GM13977 (cell line): ENCODE results near the gene WDR27.

Experiments used
- DNase-seq: peaks from one replicate; pipeline ENCODE4 v3.0.0; 2012; ENCODE audit warnings: low spot score
- in situ Hi-C: fragments of 300-500 bp; cut with MboI; formaldehyde crosslinking; loops from one replicate; pipeline ENCODE4 v1.12.0; 2022; ENCODE audit warnings: low sequenced_read_pairs, low pct_unique_long_range_greater_than_20kb, mixed read lengths, inconsistent platforms; ENCODE audit not compliant: unreplicated experiment
- TF ChIP-seq, protein P1 (sequence below): IDR thresholded peaks from 2 replicates; pipeline ENCODE4 v1.5.1; 2012; ENCODE audit warnings: mild to moderate bottlenecking, control low read depth; ENCODE audit not compliant: insufficient read depth; ENCODE audit errors: extremely low read depth, missing control alignments

The WDR27 gene

DNA sequence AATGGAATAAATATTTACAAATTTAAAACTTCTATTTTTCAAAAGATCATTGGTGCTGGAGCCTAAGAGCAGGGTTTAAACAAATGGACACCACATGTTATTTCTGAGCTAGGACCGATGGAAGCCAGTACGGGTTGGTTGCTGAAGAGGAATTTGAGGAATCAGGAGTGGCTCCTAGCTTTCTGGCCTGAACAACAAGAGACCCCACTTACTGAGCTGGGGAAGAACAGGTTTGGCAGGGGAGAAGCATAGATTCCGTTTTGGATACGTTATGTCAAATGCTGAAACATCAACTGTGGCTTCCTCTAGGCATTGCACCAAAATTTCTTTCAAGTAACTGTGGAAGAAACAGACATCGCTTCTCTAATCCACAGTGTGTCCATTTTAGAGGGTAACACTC lies 6.7 kb downstream of the WDR27 start:
- in situ Hi-C loops, result no loop called here
- DNase-seq, result no peak
- TF ChIP-seq, protein P1, sequence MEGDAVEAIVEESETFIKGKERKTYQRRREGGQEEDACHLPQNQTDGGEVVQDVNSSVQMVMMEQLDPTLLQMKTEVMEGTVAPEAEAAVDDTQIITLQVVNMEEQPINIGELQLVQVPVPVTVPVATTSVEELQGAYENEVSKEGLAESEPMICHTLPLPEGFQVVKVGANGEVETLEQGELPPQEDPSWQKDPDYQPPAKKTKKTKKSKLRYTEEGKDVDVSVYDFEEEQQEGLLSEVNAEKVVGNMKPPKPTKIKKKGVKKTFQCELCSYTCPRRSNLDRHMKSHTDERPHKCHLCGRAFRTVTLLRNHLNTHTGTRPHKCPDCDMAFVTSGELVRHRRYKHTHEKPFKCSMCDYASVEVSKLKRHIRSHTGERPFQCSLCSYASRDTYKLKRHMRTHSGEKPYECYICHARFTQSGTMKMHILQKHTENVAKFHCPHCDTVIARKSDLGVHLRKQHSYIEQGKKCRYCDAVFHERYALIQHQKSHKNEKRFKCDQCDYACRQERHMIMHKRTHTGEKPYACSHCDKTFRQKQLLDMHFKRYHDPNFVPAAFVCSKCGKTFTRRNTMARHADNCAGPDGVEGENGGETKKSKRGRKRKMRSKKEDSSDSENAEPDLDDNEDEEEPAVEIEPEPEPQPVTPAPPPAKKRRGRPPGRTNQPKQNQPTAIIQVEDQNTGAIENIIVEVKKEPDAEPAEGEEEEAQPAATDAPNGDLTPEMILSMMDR, result no peak

- TF ChIP-seq, protein P1, result no peak
- DNase-seq, result no peak
- in situ Hi-C loops, result no loop called here
Observed at GRCh38 chr6:169692516-169692915, 9.3 kb downstream of the WDR27 start.

- TF ChIP-seq, protein P1, result no peak
- in situ Hi-C loops, result no loop called here
- DNase-seq, result no peak
Observed at GRCh38 chr6:169691260-169691659, 10.6 kb downstream of the WDR27 start.

- no peak for DNase-seq
- TF ChIP-seq, protein P1, result no peak
- in situ Hi-C loops, result no loop called here
Observed at GRCh38 chr6:169689287-169689686, 12.5 kb downstream of the WDR27 start.

DNA sequence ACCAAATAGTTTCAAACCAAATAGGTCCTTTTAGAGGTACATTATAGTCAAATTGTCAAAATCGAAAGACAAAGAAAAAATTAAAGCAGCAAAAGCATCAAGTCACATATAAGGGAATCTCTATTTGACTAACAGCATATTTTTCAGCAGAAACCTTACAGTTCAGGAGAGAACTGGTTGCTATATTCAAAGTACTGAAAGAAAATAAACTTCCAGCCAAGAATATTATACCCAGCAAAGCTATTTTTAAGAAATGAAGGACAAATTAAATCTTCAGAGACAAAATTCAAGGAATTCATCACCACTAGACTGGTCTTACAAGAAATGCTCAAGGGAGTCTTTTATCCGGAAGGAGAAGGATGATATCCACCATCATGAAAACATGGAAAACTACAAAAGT lies 16.0 kb downstream of the WDR27 start:
- in situ Hi-C loops, result no loop called here
- no peak for DNase-seq
- TF ChIP-seq, protein P1, result no peak

GRCh38 chr6:169684056-169684455 lies 17.8 kb downstream of the WDR27 start:
- in situ Hi-C loops, result no loop called here
- DNase-seq, result no peak
- TF ChIP-seq, protein P1, result no peak

DNA sequence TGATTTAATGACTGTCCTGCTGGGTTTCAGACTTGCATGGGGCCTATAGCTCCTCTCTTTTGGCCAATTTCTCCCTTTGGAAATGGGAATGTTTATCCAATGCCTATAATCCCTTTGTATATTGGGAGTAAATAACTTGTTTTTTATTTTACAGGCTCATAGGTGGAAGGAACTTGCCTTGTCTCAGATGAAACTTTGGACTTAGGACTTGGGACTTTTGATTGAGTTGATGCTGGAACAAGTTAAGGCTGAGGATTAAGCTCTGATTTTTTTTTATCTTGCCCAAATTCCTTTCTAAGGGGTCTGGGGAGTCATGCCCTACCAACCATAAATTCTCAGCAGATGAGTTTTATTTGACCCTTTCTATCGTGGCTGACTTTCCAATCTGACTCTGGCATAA lies 23.5 kb downstream of the WDR27 start:
- in situ Hi-C loops, result no loop called here
- TF ChIP-seq, protein P1, result no peak
- DNase-seq, result no peak
